T-cell (primary cell): ENCODE data around the gene VMP1. TPM values are rescaled to one million over a fixed set of nuclear protein-coding genes. Genes with fewer than 3 reads are reported as not detected.

Experiments
- ATAC-seq, 4 experiments: fragments of 200-7000 bp in 3 of 4; fragments of 150-1000 bp in 1 of 4; cut with Tn5 transposase; replicated peaks in 1 of 4; 1 replicate in 3 of 4; 2 replicates in 1 of 4; pipeline ENCODE4 v1.10.0; 2021; ENCODE audit warnings: moderate library complexity in 3 of 4, mild to moderate bottlenecking in 2 of 4, moderate number of reproducible peaks in 1 of 4
- CTCF ChIA-PET, 2 donors: fragments of 300-600 bp; sonication (Branson Sonifier 250); formaldehyde crosslinking; loops; one replicate each; lab custom pipeline; 2022; ENCODE audit warnings: antibody characterized with exemption in 2 of 2; lab: Charles Lee
- POLR2A ChIA-PET, 2 donors: fragments of 300-600 bp; sonication (Branson Sonifier 250); formaldehyde crosslinking; loops; one replicate each; lab custom pipeline; 2022; ENCODE audit warnings: antibody characterized with exemption in 2 of 2; lab: Charles Lee
- DNase-seq, 35 experiments: peaks; one replicate each; pipeline versions ENCODE4 v3.0.0 to v3.0.0-alpha.2; 2013 to 2023
- H3K27ac ChIP-seq: one replicate; pipeline ENCODE4 v1.5.1; 2013; ENCODE audit warnings: low read length
- H3K27me3 ChIP-seq, 2 experiments: replicated peaks in 1 of 2; 1 replicate in 1 of 2; 2 replicates in 1 of 2; pipeline versions ENCODE4 v1.6.1 to v1.7.0; 2013; ENCODE audit warnings: low read length in 1 of 2, mixed read lengths in 1 of 2; ENCODE audit not compliant: control insufficient read depth in 2 of 2, insufficient read depth in 2 of 2; ENCODE audit errors: extremely low read depth in 1 of 2
- H3K36me3 ChIP-seq, 2 donors: 1 replicate in 1 of 2; 2 replicates in 1 of 2; pipeline versions ENCODE4 v1.6.1 to v1.7.0; 2013; ENCODE audit warnings: low read length in 1 of 2; ENCODE audit not compliant: control insufficient read depth in 2 of 2, insufficient read depth in 1 of 2; ENCODE audit errors: extremely low read depth in 1 of 2
- H3K4me1 ChIP-seq, 2 experiments: 1 replicate in 1 of 2; 2 replicates in 1 of 2; pipeline versions ENCODE4 v1.6.1 to v1.7.0; 2013; ENCODE audit warnings: low read length in 2 of 2, mixed read lengths in 1 of 2; ENCODE audit not compliant: insufficient read depth in 2 of 2, control insufficient read depth in 1 of 2; ENCODE audit errors: extremely low read depth in 1 of 2
- H3K4me3 ChIP-seq, 2 donors: 1 replicate in 1 of 2; 2 replicates in 1 of 2; pipeline versions ENCODE4 v1.5.1 to v1.7.0; 2013; ENCODE audit warnings: mild to moderate bottlenecking in 2 of 2, low read length in 1 of 2, moderate library complexity in 1 of 2; ENCODE audit not compliant: control insufficient read depth in 1 of 2; ENCODE audit errors: extremely low read depth in 1 of 2
- H3K9me3 ChIP-seq: 2 replicates; pipeline ENCODE4 v1.7.0; 2013
- H3K27ac Mint-ChIP-seq, 2 donors: one replicate each; pipeline ENCODE4 v1.8.0; 2020 to 2021; ENCODE audit warnings: mild to moderate bottlenecking in 2 of 2, mixed read lengths in 2 of 2
- H3K27me3 Mint-ChIP-seq, 2 donors: one replicate each; pipeline ENCODE4 v1.8.0; 2021 to 2022; ENCODE audit warnings: mixed read lengths in 2 of 2
- H3K36me3 Mint-ChIP-seq: one replicate; pipeline ENCODE4 v1.8.0; 2021; ENCODE audit warnings: mixed read lengths
- H3K4me1 Mint-ChIP-seq, 3 donors: one replicate each; pipeline ENCODE4 v1.8.0; 2020 to 2022; ENCODE audit warnings: mixed read lengths in 3 of 3, mild to moderate bottlenecking in 1 of 3
- H3K4me3 Mint-ChIP-seq, 3 donors: one replicate each; pipeline ENCODE4 v1.8.0; 2020 to 2022; ENCODE audit warnings: mild to moderate bottlenecking in 3 of 3, mixed read lengths in 3 of 3, moderate library complexity in 3 of 3
- H3K9me3 Mint-ChIP-seq, 3 donors: one replicate each; pipeline ENCODE4 v1.8.0; 2020 to 2022; ENCODE audit warnings: mixed read lengths in 3 of 3
- WGBS: methylation state at CpG from one replicate; pipeline ENCODE4 v1.1.5; 2013; ENCODE audit warnings: missing lambda C conversion rate; ENCODE audit not compliant: insufficient coverage; 5-methylcytosine and 5-hydroxymethylcytosine counted together
- total RNA-seq, 35 experiments: library from RNA in 6 of 35; stranded (reverse) in 6 of 35; fragments of 120-200 nt in 1 of 35; gene quantifications; one replicate each; pipeline versions ENCODE4 v1.2.1 to v1.2.4 and lab custom pipeline; 2013 to 2026

The VMP1 gene
- total RNA-seq (100 to 1,000 TPM in 2 of 5 donors, 10 to 100 TPM in 3; 93.7 to 104 (median 97.6) TPM), total RNA-seq (lab: John Stamatoyannopoulos, UW) (80.3 to 1,866 (median 310) reads per million in 29 experiments)
- 258 TPM for total RNA-seq (2013)

- Mint-ChIP-seq H3K4me3 (peak within 1 kb of the TSS; percentile 96 to 97 (median 96)), H3K9me3 (no peaks in the 10 kb centered on the region), H3K27me3 (no peaks in the 10 kb centered on the region), H3K4me1 (peaks cover 67 to 93% (median 79%) of the 10 kb centered on the region in 3 donors), H3K27ac (peak within 1 kb of the TSS; percentile 97 to 100), H3K36me3 (peaks cover 11% of the 10 kb centered on the region)
- Histone ChIP-seq H3K36me3 (peaks cover 0 to 2% of the 10 kb centered on the region in 2 donors), H3K4me1 (peaks cover 16 to 32% of the 10 kb centered on the region in 2 experiments), H3K27ac (peak within 1 kb of the TSS; percentile 89), H3K9me3 (no peaks in the 10 kb centered on the region), H3K4me3 (peak within 1 kb of the TSS; percentile 63 to 88), H3K27me3 (no peaks in the 10 kb centered on the region)
- ATAC-seq (peak; percentile 91 to 92 (median 92)), DNase-seq (peak; percentile 68 to 94 (median 87))
- CTCF ChIA-PET, result interaction anchor here (0.5 to 3.1 kb wide), 6 partner anchors 36 to 937 kb away, joined by 3 to 15 read pairs (median 4); no protein-coding TSS in a partner anchor
- WGBS, result 1% methylated on average over 32 of the region's 45 CpGs
- POLR2A ChIA-PET, result interaction anchor here (0.5 to 0.6 kb wide), 2 partner anchors 151 to 184 kb away, joined by 3 read pairs; no protein-coding TSS in a partner anchor
Measured at GRCh38 chr17:59707149-59707970, at the start of gene VMP1, which contains the start of gene PTRH2. Gene VMP1, plus strand, starts transcription at chr17:59707654. Its CDS starts 23,793 bp downstream, at chr17:59731447. Gene PTRH2, minus strand, starts transcription at chr17:59707430. Its CDS starts 9,452 bp downstream, at chr17:59697978.

- POLR2A ChIA-PET, result no interaction called here
- Mint-ChIP-seq H3K4me3 (no peak overlapping the region), H3K9me3 (no peaks in the 10 kb centered on the region), H3K36me3 (peaks cover 25% of the 10 kb centered on the region), H3K27me3 (no peaks in the 10 kb centered on the region), H3K4me1 (peaks cover 0 to 24% (median 19%) of the 10 kb centered on the region in 3 donors), H3K27ac (no peak overlapping the region)
- Histone ChIP-seq H3K4me1 (no peaks in the 10 kb centered on the region), H3K9me3 (no peaks in the 10 kb centered on the region), H3K27me3 (no peaks in the 10 kb centered on the region), H3K36me3 (peaks cover 0 to 80% of the 10 kb centered on the region in 2 donors), H3K27ac (no peak overlapping the region), H3K4me3 (no peak overlapping the region)
- no CpG with 5 or more reads among the region's 5 CpGs for WGBS
- CTCF ChIA-PET, result no interaction called here
- ATAC-seq (no peak), DNase-seq (no peak)
Measured at GRCh38 chr17:59666235-59666634, 41.2 kb upstream of the VMP1 start.

DNA sequence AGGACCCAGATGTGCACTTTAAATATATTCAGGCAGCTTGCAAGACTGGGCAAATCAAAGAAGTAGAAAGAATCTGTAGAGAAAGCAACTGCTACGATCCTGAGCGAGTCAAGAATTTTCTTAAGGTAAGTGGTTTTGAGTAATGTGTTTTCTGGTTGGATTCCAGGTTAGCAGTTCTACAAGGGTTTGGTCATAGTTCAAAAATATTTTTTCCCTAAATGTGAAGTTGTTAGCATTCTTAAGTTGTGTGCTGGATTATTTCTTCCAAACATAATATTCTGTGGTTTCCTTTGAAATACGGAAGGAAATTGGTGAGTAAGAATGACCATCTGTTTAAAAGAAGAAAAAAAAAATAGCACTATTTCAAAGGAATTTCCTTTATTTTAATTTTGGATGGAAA, 38.6 kb upstream of the VMP1 start:
- Histone ChIP-seq H3K27me3 (no peaks in the 10 kb centered on the region), H3K4me3 (no peak overlapping the region), H3K9me3 (no peaks in the 10 kb centered on the region), H3K36me3 (peaks cover 0 to 74% of the 10 kb centered on the region in 2 donors), H3K4me1 (no peaks in the 10 kb centered on the region), H3K27ac (no peak overlapping the region)
- Mint-ChIP-seq H3K36me3 (peaks cover 20% of the 10 kb centered on the region), H3K27ac (peak overlapping the region; percentile 49 to 57), H3K4me3 (no peak overlapping the region), H3K9me3 (no peaks in the 10 kb centered on the region), H3K27me3 (no peaks in the 10 kb centered on the region), H3K4me1 (peaks cover 0 to 29% (median 22%) of the 10 kb centered on the region in 3 donors)
- no peak for DNase-seq
- ChIA-PET CTCF (interaction anchor here in 1 of 2 donors (0.6 kb wide), 1 partner anchor 14 kb away, joined by 3 read pairs; no protein-coding TSS in a partner anchor), POLR2A (interaction anchor here in 1 of 2 donors (0.5 kb wide), 1 partner anchor 52 kb away, joined by 3 read pairs; no protein-coding TSS in a partner anchor)
- ATAC-seq, result no peak
- WGBS, result no CpG with 5 or more reads among the region's 3 CpGs

GRCh38 chr17:59669411-59669810, 38.0 kb upstream of the VMP1 start:
- H3K36me3 Mint-ChIP-seq, result peaks cover 20% of the 10 kb centered on the region
- Histone ChIP-seq H3K9me3 (no peaks in the 10 kb centered on the region), H3K4me1 (no peaks in the 10 kb centered on the region), H3K36me3 (peaks cover 0 to 74% of the 10 kb centered on the region in 2 donors), H3K27me3 (no peaks in the 10 kb centered on the region), H3K27ac (no peak overlapping the region), H3K4me3 (no peak overlapping the region)
- H3K4me1 Mint-ChIP-seq, result peaks cover 0 to 29% (median 22%) of the 10 kb centered on the region in 3 donors
- H3K27me3 Mint-ChIP-seq, result no peaks in the 10 kb centered on the region
- CTCF ChIA-PET, result interaction anchor here in 1 of 2 donors (0.6 kb wide), 1 partner anchor 14 kb away, joined by 3 read pairs; no protein-coding TSS in a partner anchor
- no peaks in the 10 kb centered on the region for H3K9me3 Mint-ChIP-seq
- H3K4me3 Mint-ChIP-seq, result no peak overlapping the region
- DNase-seq, result no peak
- ATAC-seq, result no peak
- POLR2A ChIA-PET, result interaction anchor here in 1 of 2 donors (0.5 kb wide), 1 partner anchor 53 kb away, joined by 3 read pairs; no protein-coding TSS in a partner anchor
- peak overlapping the region; percentile 79 to 80 for H3K27ac Mint-ChIP-seq
- no CpG with 5 or more reads among the region's 1 CpG for WGBS

DNA sequence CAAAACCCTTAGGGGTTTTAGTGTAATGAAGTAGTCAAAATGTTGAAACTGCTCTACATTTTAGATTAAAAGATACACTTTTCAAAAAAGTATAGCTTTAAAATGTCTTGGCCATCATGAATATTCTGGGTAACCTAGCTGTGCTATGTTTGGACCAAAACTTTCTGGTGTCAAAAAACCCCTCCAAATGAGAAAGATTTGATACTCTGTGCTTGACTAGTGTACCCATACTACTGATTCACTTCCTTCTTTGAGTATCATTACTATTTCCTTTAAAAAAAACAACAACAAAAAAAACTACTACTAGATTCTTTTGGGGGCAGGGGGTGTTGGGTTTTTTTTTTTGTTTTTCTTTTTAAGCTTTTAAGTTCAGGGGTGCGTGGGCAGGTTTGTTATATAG, 37.5 kb upstream of the VMP1 start:
- ChIA-PET POLR2A (interaction anchor here (0.5 to 0.9 kb wide), 6 partner anchors 9 to 515 kb away, joined by 3 to 11 read pairs (median 4); partner anchors contain the start of gene PRR11 (in 1 of the 2)), CTCF (interaction anchor here in 1 of 2 donors (0.6 to 0.7 kb wide), 2 partner anchors 25 to 83 kb away, joined by 3 read pairs; no protein-coding TSS in a partner anchor)
- no CpG with 5 or more reads among the region's 1 CpG for WGBS
- Histone ChIP-seq H3K36me3 (peaks cover 0 to 73% of the 10 kb centered on the region in 2 donors), H3K9me3 (no peaks in the 10 kb centered on the region), H3K27me3 (no peaks in the 10 kb centered on the region), H3K4me3 (no peak overlapping the region), H3K4me1 (no peaks in the 10 kb centered on the region), H3K27ac (no peak overlapping the region)
- DNase-seq (no peak), ATAC-seq (no peak)
- H3K4me3 Mint-ChIP-seq, result no peak overlapping the region
- H3K27me3 Mint-ChIP-seq, result no peaks in the 10 kb centered on the region
- peaks cover 0 to 29% (median 22%) of the 10 kb centered on the region in 3 donors for H3K4me1 Mint-ChIP-seq
- H3K36me3 Mint-ChIP-seq, result peaks cover 20% of the 10 kb centered on the region
- H3K27ac Mint-ChIP-seq, result peak overlapping the region; percentile 79 to 80
- H3K9me3 Mint-ChIP-seq, result no peaks in the 10 kb centered on the region

DNA sequence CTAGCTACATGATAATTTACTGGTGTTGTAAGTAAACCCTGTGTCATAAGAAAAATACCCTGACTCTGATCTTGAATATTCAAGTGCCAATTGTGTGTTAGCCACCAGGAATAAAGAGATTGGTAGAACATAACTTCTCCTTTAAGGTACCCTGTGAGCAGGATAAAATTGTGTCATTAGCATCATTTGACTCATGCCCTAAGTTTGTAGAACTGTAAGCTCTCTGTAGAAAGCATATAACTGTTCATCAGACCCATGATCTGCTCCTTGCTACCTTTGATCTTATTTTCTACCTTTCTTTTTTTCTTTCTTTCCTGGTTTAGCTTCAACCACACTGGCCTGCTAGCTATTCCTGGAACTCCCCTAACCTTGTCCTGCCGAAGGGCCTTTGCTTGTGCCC, 36.1 kb upstream of the VMP1 start:
- WGBS, result no CpG with 5 or more reads among the region's 1 CpG
- DNase-seq (no peak), ATAC-seq (no peak)
- H3K27me3 ChIP-seq, result no peaks in the 10 kb centered on the region
- Mint-ChIP-seq H3K4me1 (peaks cover 0 to 29% (median 22%) of the 10 kb centered on the region in 3 donors), H3K9me3 (no peaks in the 10 kb centered on the region), H3K27me3 (no peaks in the 10 kb centered on the region), H3K36me3 (peaks cover 21% of the 10 kb centered on the region), H3K27ac (peak overlapping the region; percentile 70 to 82), H3K4me3 (no peak overlapping the region)
- peaks cover 0 to 74% of the 10 kb centered on the region in 2 donors for H3K36me3 ChIP-seq
- ChIA-PET POLR2A (no interaction called here), CTCF (interaction anchor here in 1 of 2 donors (1.4 kb wide), 1 partner anchor 36 kb away, joined by 3 read pairs; the partner anchor contains the start of genes PTRH2 and VMP1)
- no peak overlapping the region for H3K27ac ChIP-seq
- H3K4me1 ChIP-seq, result no peaks in the 10 kb centered on the region
- no peaks in the 10 kb centered on the region for H3K9me3 ChIP-seq
- no peak overlapping the region for H3K4me3 ChIP-seq
